SK-N-SH treated with all-trans-retinoic acid at 6 μM for 48 hours (cell line): ENCODE measurements around the gene JAML.

ENCODE experiments used
- ATAC-seq: fragments of 200-7000 bp; cut with Tn5 transposase; 3 replicates; pipeline ENCODE4 v1.9.1; 2020; ENCODE audit warnings: mild to moderate bottlenecking, moderate library complexity
- BACH2 ChIP-seq: fragments of 250-450 bp; sonication (Bioruptor Pico); IDR thresholded peaks from 2 replicates; pipeline ENCODE4 v1.9.0; 2021; ENCODE audit warnings: mild to moderate bottlenecking, borderline replicate concordance
- CREB5 ChIP-seq: fragments of 250-450 bp; sonication (Bioruptor Pico); IDR thresholded peaks from 2 replicates; pipeline ENCODE4 v1.5.1; 2020; ENCODE audit warnings: low read depth, mild to moderate bottlenecking, moderate library complexity
- CSRNP3 ChIP-seq: fragments of 250-450 bp; sonication (Bioruptor Pico); IDR thresholded peaks from 2 replicates; pipeline ENCODE4 v1.5.1; 2021; ENCODE audit warnings: mild to moderate bottlenecking, moderate library complexity
- ESRRG ChIP-seq: fragments of 250-450 bp; sonication (Bioruptor Pico); IDR thresholded peaks from 2 replicates; pipeline ENCODE4 v1.6.1; 2021; ENCODE audit warnings: mild to moderate bottlenecking
- ISL1 ChIP-seq: fragments of 250-450 bp; sonication (Bioruptor Pico); IDR thresholded peaks from 2 replicates; pipeline ENCODE4 v2.1.2; 2022; ENCODE audit warnings: mild to moderate bottlenecking, moderate library complexity
- OSR1 ChIP-seq: fragments of 250-450 bp; sonication (Bioruptor Pico); IDR thresholded peaks from 2 replicates; pipeline ENCODE4 v1.8.0; 2022; ENCODE audit warnings: moderate library complexity, mild to moderate bottlenecking, inconsistent platforms
- POU6F1 ChIP-seq: fragments of 250-450 bp; sonication (Bioruptor Pico); IDR thresholded peaks from 2 replicates; pipeline ENCODE4 v1.8.0; 2021; ENCODE audit warnings: low read depth, mild to moderate bottlenecking, moderate library complexity, borderline replicate concordance
- PPARA ChIP-seq: fragments of 250-450 bp; sonication (Bioruptor Pico); IDR thresholded peaks from 2 replicates; pipeline ENCODE4 v1.5.0; 2020; ENCODE audit warnings: mild to moderate bottlenecking, borderline replicate concordance
- SNAI2 ChIP-seq: fragments of 250-450 bp; sonication (Bioruptor Pico); IDR thresholded peaks from 2 replicates; pipeline ENCODE4 v1.5.0; 2020; ENCODE audit warnings: mild to moderate bottlenecking, moderate library complexity
- TOX ChIP-seq: fragments of 250-450 bp; sonication (Bioruptor Pico); IDR thresholded peaks from 2 replicates; pipeline ENCODE4 v1.8.0; 2021; ENCODE audit warnings: mild to moderate bottlenecking, moderate library complexity, borderline replicate concordance
- TSHZ2 ChIP-seq: fragments of 250-450 bp; sonication (Bioruptor Pico); IDR thresholded peaks from 2 replicates; pipeline ENCODE4 v1.5.0; 2020; ENCODE audit warnings: mild to moderate bottlenecking, moderate library complexity
- ZC3H10 ChIP-seq: fragments of 250-450 bp; sonication (Bioruptor Pico); IDR thresholded peaks from 2 replicates; pipeline ENCODE4 v1.5.1; 2021; ENCODE audit warnings: mild to moderate bottlenecking, moderate library complexity
- ZFP3 ChIP-seq: fragments of 250-450 bp; sonication (Bioruptor Pico); IDR thresholded peaks from 2 replicates; pipeline ENCODE4 v1.5.0; 2020; ENCODE audit warnings: mild to moderate bottlenecking, moderate library complexity
- ZFP30 ChIP-seq: fragments of 450-650 bp; formaldehyde crosslinking; IDR thresholded peaks from 2 replicates; pipeline ENCODE4 v1.5.0; 2022; ENCODE audit warnings: mild to moderate bottlenecking, moderate library complexity
- ZNF565 ChIP-seq: fragments of 450-650 bp; formaldehyde crosslinking; conservative IDR thresholded peaks from 2 replicates; pipeline ENCODE4 v1.5.0; 2020; ENCODE audit warnings: low read depth, mild to moderate bottlenecking, moderate library complexity
- ZNF70 ChIP-seq: fragments of 450-650 bp; formaldehyde crosslinking; IDR thresholded peaks from 2 replicates; pipeline ENCODE4 v1.5.0; 2020; ENCODE audit warnings: mild to moderate bottlenecking, moderate library complexity
- ZNF8 ChIP-seq: fragments of 450-650 bp; formaldehyde crosslinking; IDR thresholded peaks from 2 replicates; pipeline ENCODE4 v1.5.0; 2020; ENCODE audit warnings: mild to moderate bottlenecking, moderate library complexity

The JAML gene

GRCh38 chr11:118167253-118167652 lies 57.6 kb downstream of the JAML start (continued):
- TF ChIP-seq POU6F1 (CRISPR knock-in tag) (no peak), TOX (CRISPR knock-in tag) (no peak), BACH2 (CRISPR knock-in tag) (no peak), ZC3H10 (no peak), ISL1 (no peak), ZNF565 (no peak), TSHZ2 (CRISPR knock-in tag) (no peak)

- ATAC-seq, result no peak
- TF ChIP-seq ZFP3 (CRISPR knock-in tag) (no peak), ZNF565 (no peak), ZNF8 (CRISPR knock-in tag) (no peak), CSRNP3 (CRISPR knock-in tag) (no peak), TSHZ2 (CRISPR knock-in tag) (no peak), ESRRG (CRISPR knock-in tag) (no peak), OSR1 (CRISPR knock-in tag) (no peak), ZNF70 (CRISPR knock-in tag) (no peak)
Measured at GRCh38 chr11:118166641-118167040, 58.2 kb downstream of the JAML start.

- ATAC-seq, result no peak
- no peak for TF ChIP-seq ZNF70 (CRISPR knock-in tag)
- no peak for TF ChIP-seq CSRNP3 (CRISPR knock-in tag)
- TF ChIP-seq ESRRG (CRISPR knock-in tag), result no peak
- TF ChIP-seq SNAI2 (CRISPR knock-in tag), result no peak
- TF ChIP-seq ZFP30 (CRISPR knock-in tag), result no peak
- no peak for TF ChIP-seq CREB5 (CRISPR knock-in tag)
- TF ChIP-seq PPARA (CRISPR knock-in tag), result no peak
- TF ChIP-seq TSHZ2 (CRISPR knock-in tag), result no peak
Measured at GRCh38 chr11:118164885-118165284, 59.9 kb downstream of the JAML start.
